Measurements from ENCODE around the gene TPM2.

- TF ChIP-seq CTCF (IDR thresholded peaks at IDR 0.05): no peak
- no peak for TF ChIP-seq POLR2AphosphoS5 (IDR thresholded peaks at IDR 0.05; ENCODE audit: insufficient read depth in 1 of 2, low read depth in 1 of 2)
Observed at GRCh38 chr9:35649431-35650340, 40.0 kb downstream of the TPM2 start.
